DMS53 treated with DMSO at 0.1 percent for 48 hours (cell line): ENCODE measurements around the gene LCN9.
"Not testable (repeated sequence)": the region's sequence is repeated elsewhere in the genome, so short reads cannot be mapped to it uniquely, and the experiment has no call there.

ENCODE experiments used
- DNase-seq: peaks from one replicate; lab custom pipeline; 2025; ENCODE audit not compliant: unreplicated experiment; lab: John Stamatoyannopoulos, UW

LCN9 gene

DNA sequence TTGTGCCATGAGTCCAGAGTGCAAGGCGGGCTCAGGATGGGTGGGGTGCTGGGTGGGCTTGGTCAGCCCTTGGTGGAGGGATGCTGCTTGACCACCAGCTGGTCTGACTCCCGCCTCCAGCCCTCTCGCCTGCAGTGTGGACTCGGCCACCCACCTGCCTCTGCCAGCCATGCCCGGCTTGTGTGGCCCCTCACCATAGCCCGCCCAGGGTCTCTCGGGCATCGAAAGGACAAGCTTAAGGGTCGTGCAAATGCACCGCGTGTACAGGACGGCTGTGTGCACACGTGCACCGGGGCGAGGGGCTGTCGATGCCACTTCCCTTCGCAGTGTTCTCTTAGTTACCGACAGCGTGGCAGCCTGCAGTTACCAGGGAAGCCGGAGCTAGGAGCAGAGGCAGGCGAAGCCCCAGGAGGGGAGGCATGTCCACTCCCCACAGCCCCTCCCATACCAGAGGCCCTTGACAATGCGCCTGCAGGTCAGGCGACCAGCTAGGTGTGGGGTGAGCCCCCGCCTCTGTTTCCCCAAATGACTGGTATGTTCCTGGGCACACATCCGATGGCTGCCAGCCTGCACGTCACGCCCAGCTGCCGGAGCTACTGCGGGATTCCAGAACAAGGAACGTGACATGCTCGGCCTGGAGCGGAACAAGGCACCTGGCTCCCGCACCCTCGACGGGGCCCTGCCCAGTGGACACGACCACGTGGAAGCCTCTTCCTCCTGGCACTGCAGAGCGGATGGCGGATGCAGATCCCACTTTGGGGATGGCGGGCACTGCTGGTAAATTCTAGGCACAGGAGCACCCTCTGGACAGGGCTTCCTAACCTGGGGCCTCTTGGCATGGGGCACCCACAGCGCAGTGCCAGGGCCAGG lies 7.8 kb downstream of the LCN9 start:
- DNase-seq = no peak

DNA sequence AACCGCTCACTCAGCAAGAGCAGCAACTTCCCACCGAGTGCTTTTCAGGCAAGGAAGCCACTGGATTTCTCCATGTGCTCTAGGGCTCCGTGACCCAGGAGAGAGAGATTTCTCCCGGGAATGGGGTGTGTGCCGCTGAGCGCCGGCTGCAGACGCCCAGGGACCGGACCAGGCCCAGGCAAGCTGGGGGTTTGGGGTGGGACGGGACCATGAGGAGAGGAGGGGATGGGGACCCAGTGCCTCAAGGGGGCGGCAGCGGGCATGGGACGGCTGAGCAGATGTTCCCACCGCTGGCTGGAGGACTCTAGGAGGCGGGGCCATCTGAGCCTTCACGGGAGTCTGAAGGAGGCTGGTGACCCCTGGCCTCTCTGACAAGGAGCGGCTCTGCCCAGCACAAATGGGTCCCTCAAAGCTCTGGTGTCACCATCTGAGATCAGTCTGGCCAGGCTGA lies 8.5 kb downstream of the LCN9 start:
- DNase-seq = no peak

DNA sequence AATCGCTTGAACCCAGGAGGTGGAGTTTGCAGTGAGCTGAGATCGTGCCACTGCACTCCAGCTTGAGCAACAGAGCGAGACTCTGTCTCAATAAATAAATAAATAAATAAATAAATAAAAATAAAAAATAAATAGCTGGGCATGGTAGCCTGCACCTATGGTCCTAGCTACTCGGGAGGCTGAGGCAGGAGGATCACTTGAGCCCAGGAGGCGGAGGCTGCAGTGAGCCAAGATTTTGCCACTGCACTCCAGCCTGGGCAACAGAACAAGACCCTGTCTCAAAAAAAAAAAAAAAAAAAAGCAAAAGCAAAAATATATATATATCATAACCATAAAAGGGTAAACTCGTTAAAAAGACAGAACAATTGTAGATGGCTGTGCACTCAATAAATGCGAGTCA lies 9.7 kb downstream of the LCN9 start:
- not testable (repeated sequence) for DNase-seq

DNA sequence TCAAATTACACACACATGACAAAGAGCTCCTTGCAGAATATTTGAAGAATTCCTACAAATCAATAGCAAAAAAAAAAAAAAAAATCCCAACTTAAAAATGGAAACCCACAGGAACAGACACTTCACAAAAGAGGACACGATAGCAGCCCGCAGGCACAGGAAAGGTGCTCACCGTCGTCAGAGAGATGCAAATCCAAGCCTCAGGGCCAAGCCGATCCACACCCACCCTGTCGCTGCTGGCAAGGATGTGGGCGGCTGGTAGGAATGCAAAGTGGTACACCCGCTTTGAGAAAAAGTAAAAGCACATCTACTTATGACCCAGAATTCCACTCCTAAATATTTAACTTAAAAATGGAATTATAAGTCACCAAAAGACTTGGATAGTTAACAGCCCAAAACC lies 10.8 kb downstream of the LCN9 start:
- DNase-seq = no peak

DNA sequence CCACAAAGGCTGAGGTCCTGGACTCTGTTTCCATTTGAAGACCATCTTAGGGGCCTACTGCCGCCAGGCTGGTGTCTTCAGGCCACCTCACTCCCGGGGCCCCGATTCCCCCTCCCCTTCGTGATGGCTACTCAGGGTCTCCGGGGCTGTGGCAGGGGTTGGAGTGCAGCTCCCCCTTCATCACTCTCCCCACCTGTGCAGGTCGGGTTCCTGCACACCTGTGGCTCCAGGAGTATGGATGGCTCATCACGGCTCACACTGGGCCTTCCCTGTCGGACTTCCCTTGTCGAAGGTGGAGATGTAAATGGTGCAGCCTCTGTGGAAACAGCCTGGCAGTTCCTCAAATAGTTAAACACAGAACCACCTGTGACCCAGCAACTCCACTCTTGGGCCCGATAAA lies 11.9 kb downstream of the LCN9 start:
- no peak for DNase-seq

DNA sequence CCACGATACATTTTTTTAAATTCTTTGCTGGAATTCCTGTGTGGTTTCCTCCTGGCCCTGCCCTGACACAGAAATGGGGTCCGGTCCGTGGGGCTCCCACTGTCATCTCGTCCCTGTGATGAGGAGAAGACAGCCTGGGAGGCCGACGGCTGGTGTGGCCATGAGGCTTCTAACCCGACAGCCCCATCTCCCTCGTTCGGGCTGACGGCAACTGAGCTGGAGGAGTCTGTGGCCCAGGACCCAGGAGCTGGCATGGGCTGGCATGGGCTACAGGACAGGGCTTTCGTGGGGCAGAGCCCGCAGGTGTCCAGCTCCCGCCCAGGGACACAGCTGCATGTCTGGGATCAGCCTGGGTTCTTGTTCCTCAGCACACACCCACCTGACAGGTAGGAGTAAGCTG lies 13.8 kb downstream of the LCN9 start:
- no peak for DNase-seq

DNA sequence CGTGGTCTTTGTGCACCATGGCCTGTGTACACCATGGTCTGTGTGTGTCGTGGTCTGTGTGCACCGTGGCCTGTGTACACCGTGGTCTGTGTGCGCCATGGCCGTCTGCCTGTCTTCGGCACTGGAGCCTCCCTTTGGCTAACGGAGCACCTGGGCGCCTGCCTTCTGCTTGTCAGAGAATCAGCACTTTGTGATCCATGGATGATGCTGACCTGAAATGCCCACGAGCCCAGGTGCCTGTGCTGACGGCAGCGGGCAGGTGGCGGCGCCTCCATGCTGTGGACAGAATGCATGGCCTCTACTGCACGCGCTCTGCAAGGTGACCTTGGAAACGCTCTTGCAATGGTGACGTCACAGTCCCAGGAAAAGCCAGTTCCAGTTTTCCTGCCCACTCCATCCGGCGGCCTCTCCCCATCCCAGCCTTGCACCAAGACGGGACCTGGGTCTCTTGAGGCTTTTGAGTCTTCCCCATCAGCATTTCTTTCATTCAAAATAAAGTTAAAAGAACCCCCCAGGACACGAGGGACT lies 14.6 kb downstream of the LCN9 start:
- no peak for DNase-seq

DNA sequence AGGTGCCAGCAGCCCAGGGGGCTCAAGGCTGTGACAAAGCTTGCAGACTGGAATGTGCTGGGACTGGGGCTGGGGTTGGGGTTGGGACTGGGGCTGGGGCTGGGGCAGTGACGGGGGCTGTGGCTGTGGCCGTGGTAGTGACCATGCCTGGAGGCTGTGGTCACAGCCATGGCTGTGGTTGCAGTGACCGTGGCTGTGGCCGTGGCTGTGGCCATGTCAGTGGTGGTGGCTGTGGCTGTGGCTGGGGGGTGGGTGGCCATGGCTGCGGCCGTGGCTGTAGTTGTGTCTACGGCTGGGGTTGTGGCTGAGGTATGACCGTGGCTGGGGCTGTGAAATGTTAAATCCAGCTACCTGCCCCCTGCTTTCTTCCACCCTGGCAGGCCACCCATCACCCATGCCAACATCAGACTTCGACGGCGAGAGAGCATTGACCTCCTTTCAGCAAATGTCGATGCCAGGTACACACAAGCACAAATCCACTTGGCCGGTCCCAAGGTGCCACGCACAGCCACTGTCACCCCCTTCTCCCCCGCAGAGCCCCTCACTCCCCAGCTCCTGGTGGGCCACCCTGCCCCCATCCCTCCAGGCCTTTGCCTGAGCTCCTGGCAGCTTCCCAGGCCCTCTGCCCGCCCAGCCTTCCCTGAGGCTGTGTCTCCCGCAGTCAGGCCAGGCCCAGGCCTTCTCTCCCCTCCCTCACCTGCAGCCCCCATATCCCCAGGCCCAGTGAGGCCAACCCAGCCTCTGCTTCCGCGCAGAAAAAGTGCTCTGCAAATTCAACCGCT lies 15.3 kb downstream of the LCN9 start:
- no peak for DNase-seq

DNA sequence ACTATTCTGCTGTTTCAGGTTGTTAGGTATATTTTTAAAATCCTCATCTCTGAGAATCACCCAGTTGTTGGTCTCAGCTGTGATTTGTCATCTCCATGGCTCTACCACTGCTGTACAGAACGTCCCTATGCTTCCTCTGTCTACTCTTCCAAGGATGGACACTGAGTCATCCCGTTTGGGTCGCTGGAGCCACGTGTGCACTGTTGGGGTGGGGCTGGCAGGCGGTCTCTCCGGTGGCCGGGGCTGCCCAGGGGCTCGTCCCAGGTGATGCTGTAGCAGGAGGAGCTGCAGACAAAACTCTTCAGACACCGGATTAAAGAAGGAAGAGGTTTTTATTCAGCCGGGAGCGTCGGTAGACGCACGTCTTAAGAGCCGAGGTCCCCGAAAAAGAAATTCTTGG lies 16.9 kb downstream of the LCN9 start:
- DNase-seq = no peak

DNA sequence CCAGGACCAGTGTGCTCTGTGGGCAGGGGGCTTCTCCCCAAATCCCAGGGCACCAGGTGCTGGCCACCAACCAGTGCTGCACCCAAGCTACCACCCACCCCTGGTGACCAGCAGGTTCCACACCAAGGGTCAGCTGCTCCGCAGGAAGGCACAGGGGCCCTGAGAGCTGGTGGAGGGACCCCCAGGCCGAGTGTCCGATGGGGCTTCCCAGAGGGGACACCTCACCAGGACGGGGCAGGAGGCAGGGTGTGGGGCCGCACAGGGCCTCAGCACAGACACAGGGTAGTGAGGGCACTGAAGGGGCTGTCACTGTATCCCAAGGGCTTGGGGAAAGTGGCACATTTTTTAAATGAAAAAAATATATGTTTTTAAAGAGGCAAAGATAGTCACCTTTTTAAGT lies 18.1 kb downstream of the LCN9 start:
- DNase-seq = no peak

DNA sequence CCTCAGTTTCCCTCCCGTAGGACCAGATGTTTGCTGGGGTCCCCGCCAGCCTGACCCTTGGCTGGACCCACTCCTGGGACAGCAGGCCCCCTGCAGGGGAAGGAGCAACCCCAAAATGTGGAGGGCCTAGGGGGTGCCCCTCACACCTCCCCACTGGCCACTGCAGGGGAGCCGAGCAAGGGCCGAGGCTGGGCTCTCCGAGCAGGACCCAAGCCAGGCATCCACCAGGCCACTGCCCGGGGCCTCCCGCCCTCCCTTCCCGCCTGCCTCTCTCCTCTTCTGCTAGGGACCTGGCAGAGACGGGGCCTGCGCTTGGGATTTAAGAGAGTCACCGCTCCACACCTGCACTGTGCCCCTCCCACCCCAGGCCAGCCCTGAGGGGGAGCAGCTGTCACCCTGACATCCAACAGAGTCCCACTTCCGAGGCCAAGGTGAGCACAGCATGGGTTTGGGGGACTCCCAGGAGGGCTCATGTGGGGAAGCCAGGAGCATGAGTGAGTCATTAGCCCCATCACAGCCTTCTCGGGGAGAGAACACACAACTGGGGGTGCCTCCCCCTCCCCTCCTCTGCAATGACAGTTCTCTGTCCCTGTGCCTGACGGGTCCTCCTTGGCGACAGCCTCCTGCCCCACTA lies 20.4 kb downstream of the LCN9 start:
- DNase-seq = no peak

DNA sequence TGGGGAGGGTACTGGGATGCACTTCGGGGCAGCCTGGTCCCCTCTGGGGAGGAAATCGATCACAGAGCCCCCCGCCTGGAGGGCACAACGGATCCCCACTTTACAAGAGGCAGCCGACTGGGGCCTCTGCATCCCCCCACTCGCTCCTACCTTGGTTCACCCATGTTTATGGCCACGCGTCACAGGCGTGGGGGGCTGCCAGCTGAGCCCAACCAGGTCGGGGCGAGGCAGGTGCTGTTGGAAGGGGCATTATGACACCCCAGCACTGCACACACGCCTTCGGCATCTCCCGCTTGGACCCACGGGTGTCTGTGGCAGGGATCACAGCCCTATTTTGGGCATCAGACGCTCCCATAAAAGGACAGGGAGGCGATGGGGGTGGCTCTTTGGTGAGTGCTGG lies 21.6 kb downstream of the LCN9 start:
- DNase-seq = no peak

DNA sequence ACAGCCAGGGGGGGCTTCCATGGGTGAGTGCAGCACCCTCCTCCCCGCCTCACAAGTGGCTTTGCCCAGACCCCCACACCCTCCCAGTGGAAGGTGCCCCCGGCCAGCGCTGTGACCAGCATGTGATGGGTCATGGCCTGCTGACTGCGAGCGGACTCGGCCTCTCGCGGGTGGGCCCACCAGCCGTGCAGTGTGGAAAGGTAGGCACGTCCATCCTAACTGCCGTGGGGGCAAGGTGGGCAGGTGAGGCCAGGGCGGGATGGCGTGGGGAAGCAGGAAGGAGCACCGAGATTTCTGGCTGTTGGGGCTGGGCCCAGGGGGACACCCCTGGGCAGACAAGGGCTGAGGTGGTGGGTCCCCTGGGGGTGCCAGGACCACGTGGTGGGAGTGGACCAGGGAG lies 24.1 kb downstream of the LCN9 start:
- DNase-seq = no peak

DNA sequence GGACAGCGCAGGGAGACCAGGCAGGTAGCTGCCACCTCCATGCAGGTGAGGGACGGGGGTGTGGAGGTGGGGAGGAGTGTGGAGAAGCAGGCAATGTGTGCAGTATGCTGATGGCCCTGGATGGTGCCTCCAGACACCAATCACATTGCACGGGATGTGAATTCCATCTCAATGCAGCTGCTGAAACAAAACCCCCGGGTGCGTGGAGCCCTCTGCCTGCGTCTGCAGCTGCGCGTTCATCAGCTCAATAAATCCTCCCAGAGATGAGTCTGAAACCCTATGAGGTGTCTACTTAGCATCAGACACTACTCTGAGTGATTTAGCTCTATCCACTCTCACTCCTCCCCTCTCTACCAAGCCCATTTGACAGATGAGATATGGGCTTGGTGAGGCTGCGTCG lies 25.9 kb downstream of the LCN9 start:
- no peak for DNase-seq

DNA sequence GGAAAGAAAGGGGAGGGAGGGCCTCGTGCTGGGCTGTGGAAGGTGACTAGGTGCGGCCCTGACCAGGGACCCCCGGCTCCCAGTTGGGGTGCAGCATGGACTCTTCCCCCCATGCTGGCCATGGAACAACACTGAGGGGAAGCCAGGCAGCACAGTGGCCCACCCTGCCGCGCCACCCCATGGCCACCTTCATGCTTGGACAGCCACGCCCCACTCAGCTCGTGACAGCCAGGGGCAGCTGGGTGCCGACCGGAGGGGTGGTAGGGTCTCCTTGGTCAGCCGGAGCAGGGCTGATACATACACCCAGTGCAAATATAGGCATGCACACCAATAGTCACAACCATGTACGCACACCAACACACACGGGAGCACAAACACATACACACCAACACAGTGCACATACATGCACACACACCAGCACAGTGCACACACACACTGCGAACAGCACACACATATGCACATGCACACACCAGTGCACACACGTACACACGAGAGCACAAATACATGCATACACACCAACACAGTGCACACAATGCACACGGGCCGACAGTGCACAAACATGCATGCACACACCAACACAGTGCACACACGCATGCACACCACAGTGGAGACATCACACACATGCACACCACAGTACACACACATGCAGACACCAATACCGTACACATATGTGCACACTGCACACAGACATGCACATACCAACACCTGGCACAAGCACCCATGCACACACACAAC lies 27.9 kb downstream of the LCN9 start:
- DNase-seq = no peak

DNA sequence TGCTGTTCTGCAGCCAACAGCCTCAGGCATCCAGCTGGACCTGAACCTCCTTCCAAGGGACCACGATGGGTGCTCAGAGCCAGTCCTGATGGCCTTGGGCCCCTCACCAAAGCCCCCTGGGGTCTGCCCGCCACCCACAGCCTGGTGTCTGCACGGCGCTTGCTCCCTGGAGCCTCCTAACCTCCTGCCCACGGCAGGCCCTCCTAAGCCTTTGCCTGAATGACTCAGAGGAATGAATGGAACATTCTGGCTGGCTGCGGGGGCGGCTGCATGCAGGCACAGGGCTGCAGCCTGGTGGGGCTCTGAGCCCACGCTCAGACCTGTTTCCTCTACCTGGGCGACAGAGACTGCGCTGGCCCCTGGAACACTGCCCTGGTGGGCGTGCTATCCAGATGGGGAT lies 29.3 kb downstream of the LCN9 start:
- DNase-seq = no peak

DNA sequence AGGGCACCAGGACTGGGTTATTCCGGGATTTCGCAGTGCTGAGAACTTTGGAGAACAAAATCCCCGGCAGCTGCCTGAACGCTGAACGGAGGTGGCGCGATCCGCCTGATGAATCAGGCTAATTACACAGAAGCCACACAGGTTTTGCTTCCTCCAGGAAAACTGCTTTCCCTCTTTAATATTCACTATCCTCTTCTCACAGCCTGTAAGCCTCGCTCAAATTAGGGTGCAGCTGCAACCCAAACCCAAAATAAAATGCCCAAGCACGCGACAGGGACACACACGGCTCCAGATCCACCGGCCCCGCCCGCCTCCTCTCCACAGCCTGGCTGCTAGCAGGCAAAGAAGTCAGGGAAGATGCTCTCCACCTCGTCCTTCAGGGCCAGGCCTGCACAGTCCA lies 30.2 kb downstream of the LCN9 start:
- DNase-seq = no peak

DNA sequence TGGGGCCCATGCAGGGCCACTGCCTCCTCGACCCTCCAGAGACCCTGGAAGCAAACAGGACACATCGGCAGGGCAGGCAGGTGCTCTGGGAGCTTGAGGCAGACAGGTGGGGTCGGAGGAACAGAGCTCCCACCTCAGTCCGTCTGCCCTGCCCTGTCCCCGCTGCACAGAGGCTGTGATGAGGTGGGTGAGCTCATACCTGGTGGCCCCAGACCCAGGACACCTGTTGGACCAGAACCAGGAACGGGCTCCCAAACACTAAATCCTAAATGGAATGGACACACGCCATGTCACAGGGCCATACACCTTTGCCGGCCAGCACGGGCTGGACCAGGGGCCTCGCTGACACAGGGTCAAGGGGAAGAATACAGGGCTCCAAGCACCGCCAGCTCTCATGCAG lies 30.7 kb downstream of the LCN9 start:
- DNase-seq = no peak

DNA sequence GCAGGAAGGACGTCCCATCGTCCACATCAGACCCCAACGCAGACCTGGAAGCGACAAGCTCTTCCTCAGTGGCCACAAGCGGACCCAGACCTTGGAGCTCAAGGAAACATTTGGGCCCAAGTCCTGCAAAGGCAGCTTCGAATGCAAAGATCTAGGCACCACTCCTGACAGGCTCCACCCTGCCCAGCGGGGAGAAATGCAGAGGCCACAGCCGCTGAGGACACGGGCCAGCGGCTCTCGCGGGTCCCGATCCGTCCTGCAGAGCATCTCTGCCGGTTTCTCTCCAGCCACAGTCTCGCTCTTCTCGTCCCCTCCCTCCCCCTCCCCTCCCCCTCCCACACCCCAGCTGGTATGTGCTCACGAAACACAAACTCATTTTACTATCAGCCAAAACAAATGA lies 31.3 kb downstream of the LCN9 start:
- DNase-seq = no peak

DNA sequence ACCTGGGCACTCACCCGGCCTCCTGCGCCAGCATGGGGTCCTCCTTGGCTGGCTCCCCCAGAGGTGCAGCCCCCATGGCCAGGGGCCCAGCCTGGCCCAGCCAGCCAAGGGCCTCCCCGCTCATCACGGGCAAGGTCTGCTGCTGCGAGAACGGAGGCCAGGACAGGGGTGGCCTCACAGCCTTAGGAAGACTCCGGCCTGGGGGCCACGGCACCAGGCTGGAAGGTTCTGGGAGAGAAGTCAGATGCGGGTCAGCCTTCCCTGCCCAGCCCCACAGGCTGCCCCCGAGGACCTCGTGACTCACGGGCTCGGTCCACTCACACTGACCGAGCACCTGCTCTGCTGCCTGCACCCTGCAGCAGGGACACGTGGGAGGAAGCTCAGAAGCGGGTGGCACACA lies 31.9 kb downstream of the LCN9 start:
- no peak for DNase-seq

DNA sequence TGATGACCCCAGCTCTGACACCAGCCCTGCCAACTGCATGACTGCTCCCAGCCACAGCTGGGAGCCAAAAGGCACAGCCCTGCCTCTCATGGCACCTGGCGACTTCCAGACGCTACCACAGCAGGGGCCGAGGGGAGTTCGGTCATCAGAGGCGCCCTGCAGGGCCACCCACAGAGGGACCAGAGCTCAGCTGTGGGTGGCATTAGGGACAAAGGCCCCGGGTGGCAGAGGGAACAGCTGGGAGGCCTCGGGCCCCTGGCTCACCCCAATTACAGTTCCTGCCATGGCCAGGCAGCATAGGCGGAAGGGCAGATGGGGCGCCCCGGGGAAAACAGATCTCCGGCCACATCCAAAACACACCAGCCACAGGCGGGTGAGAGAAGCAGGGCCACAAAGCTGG lies 32.5 kb downstream of the LCN9 start:
- no peak for DNase-seq
